ENCODE measurements around the gene SUPV3L1. TPM values are rescaled to one million over a fixed set of nuclear protein-coding genes. Genes with fewer than 3 reads are reported as not detected.
"Not testable (repeated sequence)": the region's sequence is repeated elsewhere in the genome, so short reads cannot be mapped to it uniquely, and the experiment has no call there.

The SUPV3L1 gene
- total RNA-seq: 10 to 100 TPM; 26.5 to 31.0 TPM
- 10 to 100 TPM; 32.7 to 34.8 TPM for polyA plus RNA-seq (ENCODE audit: insufficient read length in 2 of 2)
- long read RNA-seq, donor 1, partial matches to known transcripts: 0 of 2 reads
- long read RNA-seq, donor 1, other reads (novel, unspliced or antisense): 0 of 2 reads
- long read RNA-seq, donor 2, partial matches to known transcripts: 0 of 2 reads
- long read RNA-seq, donor 2, other reads (novel, unspliced or antisense): 0 of 2 reads
- long read RNA-seq, donor 3, partial matches to known transcripts: 0 of 2 reads
- long read RNA-seq, donor 3, other reads (novel, unspliced or antisense): 0 of 2 reads
- long read RNA-seq, donor 4, partial matches to known transcripts: 0 of 4 reads
- long read RNA-seq, donor 4, other reads (novel, unspliced or antisense): 0 of 4 reads

DNA sequence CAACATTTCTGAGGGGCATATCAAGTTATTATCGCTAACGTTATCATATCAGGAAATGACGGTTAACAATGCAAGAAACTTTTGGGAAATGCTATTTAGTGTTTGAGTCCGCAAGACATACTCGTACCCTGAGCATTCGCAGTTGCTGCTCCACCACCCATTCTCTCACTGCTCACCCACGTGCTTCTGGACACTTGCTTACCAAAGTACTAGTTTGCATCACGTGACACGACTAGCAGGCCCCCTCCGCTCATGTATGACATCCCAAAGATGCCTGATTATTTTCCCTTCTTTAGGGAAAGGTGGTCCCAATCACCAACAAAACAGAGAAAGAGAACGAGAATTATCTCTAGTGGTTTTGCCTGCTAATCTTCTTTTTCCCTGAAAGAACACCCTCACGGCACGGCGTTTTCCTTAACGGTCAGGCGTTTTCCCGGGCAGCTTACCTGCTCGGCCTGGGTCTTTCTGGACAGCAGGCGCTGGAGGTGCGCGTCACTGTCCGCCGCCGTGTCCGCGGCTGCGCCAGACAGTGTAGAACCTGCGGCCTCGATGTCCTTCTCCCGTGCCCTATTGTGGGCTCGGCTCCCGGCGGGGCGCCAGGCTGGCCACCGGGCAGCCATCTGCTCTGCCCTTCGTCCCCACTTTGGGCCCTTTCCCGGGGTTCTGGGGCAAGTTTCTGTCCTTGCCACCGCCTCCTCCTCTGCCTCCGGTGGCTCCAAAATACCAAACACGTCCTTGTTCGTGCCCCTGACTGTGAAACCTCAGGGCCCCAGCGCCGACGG, at the start of gene SUPV3L1:
SUPV3L1 (plus strand) TSS at position 492 of the 782 bp plus-strand sequence; CDS start at position 550, 58 bp downstream.
- Histone ChIP-seq H3K4me1 (ENCODE audit: control insufficient read depth, insufficient read depth, low read length) (peaks cover 6% of the 10 kb centered on the region), H3K27ac (ENCODE audit: low read depth, low read length) (peak within 1 kb of the TSS; percentile 96), H3K9me3 (ENCODE audit: control insufficient read depth, insufficient read depth, low read length) (no peaks in the 10 kb centered on the region), H3K27me3 (ENCODE audit: control insufficient read depth, insufficient read depth, low read length) (no peaks in the 10 kb centered on the region), H3K36me3 (ENCODE audit: control insufficient read depth, insufficient read depth, low read length) (peaks cover 15% of the 10 kb centered on the region), H3K4me3 (ENCODE audit: low read depth, low read length) (peak within 1 kb of the TSS; percentile 99)
- WGBS (ENCODE audit: insufficient coverage): under 1% methylated on average over 37 of the region's 44 CpGs
- peak; percentile 91 to 99 (median 94) for DNase-seq (ENCODE audit: low read depth in 4 of 6, low spot score in 6 of 6)

DNA sequence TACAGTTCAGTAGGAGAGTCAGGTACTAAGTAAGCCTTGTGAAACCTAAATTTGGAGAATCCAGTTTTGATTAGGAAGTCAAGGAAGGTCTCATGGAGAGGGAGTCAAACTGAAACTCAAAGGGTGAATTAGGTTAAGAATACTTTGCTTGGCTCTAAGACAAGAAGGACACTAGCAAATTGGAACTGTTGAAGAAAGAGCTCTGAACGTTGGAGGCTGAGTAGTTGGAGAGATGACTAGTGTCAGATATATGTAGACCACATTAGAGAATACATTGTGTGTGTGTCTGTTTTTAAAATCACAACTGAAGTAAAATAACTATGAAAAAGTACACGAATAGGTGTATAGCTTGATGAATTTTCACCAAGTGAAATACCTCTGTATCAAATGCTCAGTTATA, 49.8 kb upstream of the SUPV3L1 start:
- Histone ChIP-seq H3K4me1 (ENCODE audit: control insufficient read depth, insufficient read depth, low read length) (no peaks in the 10 kb centered on the region), H3K9me3 (ENCODE audit: control insufficient read depth, insufficient read depth, low read length) (no peaks in the 10 kb centered on the region), H3K36me3 (ENCODE audit: control insufficient read depth, insufficient read depth, low read length) (peaks cover 5% of the 10 kb centered on the region), H3K27me3 (ENCODE audit: control insufficient read depth, insufficient read depth, low read length) (no peaks in the 10 kb centered on the region), H3K27ac (ENCODE audit: low read depth, low read length) (no peak overlapping the region), H3K4me3 (ENCODE audit: low read depth, low read length) (no peak overlapping the region)
- DNase-seq (ENCODE audit: low read depth in 4 of 6, low spot score in 6 of 6): no peak
- 33% methylated on average over 1 of the region's 2 CpGs for WGBS (ENCODE audit: insufficient coverage)

DNA sequence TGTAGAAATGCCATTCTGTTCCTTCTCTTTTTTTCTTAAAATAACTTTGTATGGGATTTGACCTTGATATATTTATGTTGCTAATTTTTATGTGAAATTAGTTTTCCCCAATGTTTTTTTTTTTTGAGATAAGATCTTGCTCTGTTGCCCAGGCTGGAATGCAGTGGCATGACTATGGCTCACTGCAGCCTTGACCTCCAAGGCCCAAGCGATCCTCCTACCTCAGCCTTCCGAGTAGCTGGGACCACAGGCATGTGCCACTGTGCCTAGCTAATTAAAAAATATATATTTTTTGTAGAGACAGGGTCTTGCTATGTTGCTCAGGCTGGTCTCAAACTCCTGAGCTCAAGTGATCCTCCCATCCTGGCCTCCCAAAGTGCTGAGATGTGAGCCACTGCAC, 40.1 kb upstream of the SUPV3L1 start:
- H3K27ac ChIP-seq (ENCODE audit: low read depth, low read length): no peak overlapping the region
- no peak for DNase-seq (ENCODE audit: low read depth in 4 of 6, low spot score in 6 of 6)
- no CpG with 5 or more reads among the region's 2 CpGs for WGBS (ENCODE audit: insufficient coverage)

DNA sequence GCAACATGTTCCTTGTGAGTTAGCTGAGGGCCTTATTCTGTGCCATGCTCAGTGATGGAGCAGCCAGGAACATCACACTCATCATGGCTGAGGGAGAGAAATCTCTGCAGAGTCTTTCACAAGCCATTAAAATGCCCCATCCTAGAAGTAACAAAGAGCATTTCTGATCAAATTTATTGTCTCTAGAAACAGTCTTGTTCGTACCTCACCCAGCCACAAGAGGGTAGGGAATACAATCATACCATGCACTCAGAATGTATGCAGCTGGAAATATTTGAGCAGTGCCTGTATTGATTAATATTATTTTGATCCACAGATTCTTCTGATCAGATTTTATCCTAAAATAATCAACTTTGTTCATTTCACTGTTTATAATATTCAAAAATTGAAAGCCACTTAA, 38.7 kb upstream of the SUPV3L1 start:
- no peaks in the 10 kb centered on the region for H3K4me1 ChIP-seq (ENCODE audit: control insufficient read depth, insufficient read depth, low read length)
- no peak overlapping the region for H3K4me3 ChIP-seq (ENCODE audit: low read depth, low read length)
- DNase-seq (ENCODE audit: low read depth in 4 of 6, low spot score in 6 of 6): no peak
- H3K36me3 ChIP-seq (ENCODE audit: control insufficient read depth, insufficient read depth, low read length): peaks cover 2% of the 10 kb centered on the region
- WGBS (ENCODE audit: insufficient coverage): no CpG with 5 or more reads among the region's 1 CpG
- no peak overlapping the region for H3K27ac ChIP-seq (ENCODE audit: low read depth, low read length)
- H3K27me3 ChIP-seq (ENCODE audit: control insufficient read depth, insufficient read depth, low read length): no peaks in the 10 kb centered on the region
- H3K9me3 ChIP-seq (ENCODE audit: control insufficient read depth, insufficient read depth, low read length): no peaks in the 10 kb centered on the region

More for the DNA sequence above, 40.1 kb upstream of the SUPV3L1 start:
- Histone ChIP-seq H3K36me3 (ENCODE audit: control insufficient read depth, insufficient read depth, low read length) (peaks cover 4% of the 10 kb centered on the region), H3K9me3 (ENCODE audit: control insufficient read depth, insufficient read depth, low read length) (no peaks in the 10 kb centered on the region), H3K4me3 (ENCODE audit: low read depth, low read length) (no peak overlapping the region), H3K27me3 (ENCODE audit: control insufficient read depth, insufficient read depth, low read length) (no peaks in the 10 kb centered on the region), H3K4me1 (ENCODE audit: control insufficient read depth, insufficient read depth, low read length) (no peaks in the 10 kb centered on the region)

DNA sequence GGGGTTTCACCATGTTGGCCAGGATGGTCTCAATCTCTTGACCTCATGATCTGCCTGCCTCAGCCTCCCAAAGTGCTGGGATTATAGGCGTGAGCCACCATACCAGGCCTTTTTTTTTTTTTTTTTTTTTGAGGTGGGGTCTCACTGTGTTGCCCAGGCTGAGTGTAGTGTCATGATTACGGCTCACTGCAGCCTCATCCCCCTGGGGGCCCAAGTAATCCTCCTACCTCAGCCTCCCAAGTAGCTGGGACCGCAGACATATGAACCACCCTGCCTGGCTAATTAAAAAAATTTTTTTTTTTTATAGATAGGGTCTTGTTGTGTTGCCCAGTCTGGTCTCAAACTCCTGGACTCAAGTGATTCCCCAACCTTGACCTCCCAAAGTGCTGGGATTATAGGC, 38.0 kb upstream of the SUPV3L1 start:
- H3K27me3 ChIP-seq (ENCODE audit: control insufficient read depth, insufficient read depth, low read length); H3K4me3 ChIP-seq (ENCODE audit: low read depth, low read length); H3K36me3 ChIP-seq (ENCODE audit: control insufficient read depth, insufficient read depth, low read length); DNase-seq (ENCODE audit: low read depth in 4 of 6, low spot score in 6 of 6); H3K4me1 ChIP-seq (ENCODE audit: control insufficient read depth, insufficient read depth, low read length); H3K27ac ChIP-seq (ENCODE audit: low read depth, low read length); H3K9me3 ChIP-seq (ENCODE audit: control insufficient read depth, insufficient read depth, low read length): not testable (repeated sequence)
- no CpG with 5 or more reads among the region's 3 CpGs for WGBS (ENCODE audit: insufficient coverage)

- H3K36me3 ChIP-seq (ENCODE audit: control insufficient read depth, insufficient read depth, low read length): no peaks in the 10 kb centered on the region
- H3K27me3 ChIP-seq (ENCODE audit: control insufficient read depth, insufficient read depth, low read length): no peaks in the 10 kb centered on the region
- WGBS (ENCODE audit: insufficient coverage): no CpG with 5 or more reads among the region's 3 CpGs
- H3K9me3 ChIP-seq (ENCODE audit: control insufficient read depth, insufficient read depth, low read length): no peaks in the 10 kb centered on the region
- H3K4me1 ChIP-seq (ENCODE audit: control insufficient read depth, insufficient read depth, low read length): no peaks in the 10 kb centered on the region
- DNase-seq (ENCODE audit: low read depth in 4 of 6, low spot score in 6 of 6): no peak
- H3K4me3 ChIP-seq (ENCODE audit: low read depth, low read length): no peak overlapping the region
- H3K27ac ChIP-seq (ENCODE audit: low read depth, low read length): no peak overlapping the region
Observed at GRCh38 chr10:69142983-69143382, 37.1 kb upstream of the SUPV3L1 start.

DNA sequence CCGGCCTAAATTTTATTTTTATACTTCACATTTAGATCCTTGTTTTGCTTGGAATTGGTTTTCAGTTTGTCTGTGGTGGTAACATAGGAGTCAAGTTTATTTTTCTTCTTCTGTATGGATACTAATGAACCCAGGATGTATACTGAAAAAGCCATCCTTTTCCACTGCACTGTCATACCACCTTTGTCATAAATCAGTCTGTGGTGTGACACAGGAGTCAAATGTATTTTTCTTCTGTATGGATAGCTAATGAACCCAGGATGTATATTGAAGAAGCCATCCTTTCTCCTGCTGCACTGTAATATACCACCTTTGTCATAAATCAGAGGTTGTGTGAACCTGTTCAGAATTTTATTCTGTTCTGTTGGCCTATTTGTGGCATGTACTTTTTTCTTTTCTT, 34.7 kb upstream of the SUPV3L1 start:
- Histone ChIP-seq H3K4me3 (ENCODE audit: low read depth, low read length) (no peak overlapping the region), H3K27me3 (ENCODE audit: control insufficient read depth, insufficient read depth, low read length) (no peaks in the 10 kb centered on the region), H3K27ac (ENCODE audit: low read depth, low read length) (no peak overlapping the region), H3K36me3 (ENCODE audit: control insufficient read depth, insufficient read depth, low read length) (no peaks in the 10 kb centered on the region), H3K9me3 (ENCODE audit: control insufficient read depth, insufficient read depth, low read length) (no peaks in the 10 kb centered on the region), H3K4me1 (ENCODE audit: control insufficient read depth, insufficient read depth, low read length) (no peaks in the 10 kb centered on the region)
- DNase-seq (ENCODE audit: low read depth in 4 of 6, low spot score in 6 of 6): no peak
- no CpG with 5 or more reads among the region's 1 CpG for WGBS (ENCODE audit: insufficient coverage)

GRCh38 chr10:69145864-69146263, 34.2 kb upstream of the SUPV3L1 start:
- 93% methylated on average over 8 of the region's 8 CpGs for WGBS (ENCODE audit: insufficient coverage)
- Histone ChIP-seq H3K4me3 (ENCODE audit: low read depth, low read length) (no peak overlapping the region), H3K27ac (ENCODE audit: low read depth, low read length) (no peak overlapping the region), H3K27me3 (ENCODE audit: control insufficient read depth, insufficient read depth, low read length) (no peaks in the 10 kb centered on the region), H3K4me1 (ENCODE audit: control insufficient read depth, insufficient read depth, low read length) (no peaks in the 10 kb centered on the region), H3K36me3 (ENCODE audit: control insufficient read depth, insufficient read depth, low read length) (no peaks in the 10 kb centered on the region), H3K9me3 (ENCODE audit: control insufficient read depth, insufficient read depth, low read length) (no peaks in the 10 kb centered on the region)
- no peak for DNase-seq (ENCODE audit: low read depth in 4 of 6, low spot score in 6 of 6)

- no peaks in the 10 kb centered on the region for H3K27me3 ChIP-seq (ENCODE audit: control insufficient read depth, insufficient read depth, low read length)
- no peaks in the 10 kb centered on the region for H3K4me1 ChIP-seq (ENCODE audit: control insufficient read depth, insufficient read depth, low read length)
- no peaks in the 10 kb centered on the region for H3K36me3 ChIP-seq (ENCODE audit: control insufficient read depth, insufficient read depth, low read length)
- no peak overlapping the region for H3K27ac ChIP-seq (ENCODE audit: low read depth, low read length)
- WGBS (ENCODE audit: insufficient coverage): no CpG with 5 or more reads among the region's 2 CpGs
- H3K4me3 ChIP-seq (ENCODE audit: low read depth, low read length): no peak overlapping the region
- H3K9me3 ChIP-seq (ENCODE audit: control insufficient read depth, insufficient read depth, low read length): no peaks in the 10 kb centered on the region
- DNase-seq (ENCODE audit: low read depth in 4 of 6, low spot score in 6 of 6): no peak
Observed at GRCh38 chr10:69146759-69147158, 33.3 kb upstream of the SUPV3L1 start.
